Ureter (tissue), 1 donor: ENCODE measurements around the gene SREK1. TPM values are rescaled to one million over a fixed set of nuclear protein-coding genes. Genes with fewer than 3 reads are reported as not detected.
"Not testable (repeated sequence)": the region's sequence is repeated elsewhere in the genome, so short reads cannot be mapped to it uniquely, and the experiment has no call there.

Source experiments
- DNase-seq: peaks from one replicate; pipeline ENCODE4 v3.0.0-alpha.2; 2020; ENCODE audit warnings: low spot score
- total RNA-seq: library from RNA; stranded (reverse); gene quantifications from one replicate; pipeline ENCODE4 v1.2.4, GENCODE V29; 2023
- donor health status: DM: yes; HTN: yes; CAD: no.

Gene SREK1
- total RNA-seq = 98.0 TPM

DNA sequence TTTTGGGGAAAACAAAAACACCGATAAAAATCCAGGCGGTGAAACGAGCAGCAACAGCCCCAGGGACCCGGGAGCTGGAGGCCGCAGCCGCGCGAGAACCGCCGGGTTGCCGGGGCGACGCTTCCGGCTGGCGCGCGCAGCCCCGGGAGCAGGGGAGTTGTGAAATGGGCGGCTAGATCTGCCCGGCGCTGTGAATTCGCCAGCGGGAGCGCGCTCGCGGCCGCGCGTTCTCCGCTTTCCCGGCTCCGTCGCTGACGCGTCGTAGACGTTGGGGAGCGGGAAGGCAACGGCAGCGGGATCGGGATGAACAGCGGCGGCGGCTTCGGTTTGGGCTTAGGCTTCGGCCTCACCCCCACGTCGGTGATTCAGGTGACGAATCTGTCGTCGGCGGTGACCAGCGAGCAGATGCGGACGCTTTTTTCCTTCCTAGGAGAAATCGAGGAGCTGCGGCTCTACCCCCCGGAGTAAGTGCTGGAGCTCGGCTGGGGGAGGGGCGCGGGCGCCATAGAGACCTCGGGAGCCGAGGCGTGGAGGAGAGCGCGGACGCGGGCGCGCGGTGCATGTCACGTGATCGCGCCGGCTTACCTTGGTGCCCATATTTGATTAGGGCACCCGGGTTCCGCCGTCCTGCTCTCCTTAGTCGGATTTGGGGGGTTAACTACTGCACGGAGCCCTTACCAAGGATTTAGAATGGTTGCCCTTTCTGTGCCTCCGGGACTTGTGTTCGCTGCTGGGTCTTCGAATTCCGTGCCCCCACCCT is at the start of gene SREK1:
SREK1 (plus strand) TSS at position 227 of the 760 bp plus-strand sequence; CDS start at position 304, 77 bp downstream.
- DNase-seq = peak; percentile 94

- DNase-seq = no peak
Measured at GRCh38 chr5:66100851-66101250, 43.2 kb upstream of the SREK1 start.

GRCh38 chr5:66113160-66113559 is 30.9 kb upstream of the SREK1 start:
- no peak for DNase-seq

DNA sequence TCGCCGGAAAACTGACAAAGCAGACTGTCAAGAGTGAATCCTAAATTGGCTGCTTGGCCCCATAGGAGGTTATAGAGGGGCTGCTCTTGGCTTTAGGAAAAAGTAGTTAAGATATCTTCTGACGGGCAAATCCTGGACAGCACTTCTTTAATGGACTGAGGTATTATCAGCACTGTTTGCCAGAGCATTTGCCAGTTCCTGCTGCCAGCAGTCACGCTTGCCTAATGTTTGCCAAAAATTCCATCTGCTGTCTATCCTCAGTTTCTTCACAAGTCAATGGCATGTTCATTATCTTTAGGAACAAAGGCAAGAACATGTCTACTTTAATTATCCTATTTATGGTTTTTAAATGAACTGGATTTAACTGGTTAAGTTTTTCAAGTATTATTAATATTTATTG is 25.8 kb upstream of the SREK1 start:
- no peak for DNase-seq

DNA sequence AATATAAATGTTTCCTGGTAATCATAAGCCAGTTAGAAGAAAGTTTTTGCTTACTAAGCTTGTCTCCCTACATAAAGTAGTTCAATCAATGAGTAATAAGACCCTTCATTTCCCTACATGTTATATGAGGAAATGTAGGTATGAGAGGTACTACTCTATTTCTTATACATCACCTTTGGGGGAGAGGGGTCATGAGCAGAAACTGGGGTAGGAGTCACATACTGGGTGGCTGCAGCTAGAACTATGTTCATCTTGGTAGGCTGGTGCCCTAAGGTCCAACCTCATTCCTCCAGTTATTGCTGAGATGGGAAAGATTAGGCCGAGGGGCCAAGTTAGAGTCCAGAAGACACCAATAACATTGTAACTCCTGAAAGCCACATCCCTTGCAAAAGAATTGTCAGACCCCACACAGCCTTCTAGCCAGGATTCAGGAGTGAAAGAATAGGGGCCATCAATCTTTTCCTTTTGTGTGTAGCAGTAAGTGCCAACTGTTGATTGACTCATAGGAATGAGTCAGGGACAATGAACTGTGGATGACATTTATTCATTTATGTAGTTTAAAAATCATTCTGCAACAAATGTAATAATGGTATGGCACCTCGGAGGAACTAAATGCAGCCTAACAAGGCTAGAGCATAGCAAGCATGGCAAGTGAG is 21.6 kb upstream of the SREK1 start:
- no peak for DNase-seq

DNA sequence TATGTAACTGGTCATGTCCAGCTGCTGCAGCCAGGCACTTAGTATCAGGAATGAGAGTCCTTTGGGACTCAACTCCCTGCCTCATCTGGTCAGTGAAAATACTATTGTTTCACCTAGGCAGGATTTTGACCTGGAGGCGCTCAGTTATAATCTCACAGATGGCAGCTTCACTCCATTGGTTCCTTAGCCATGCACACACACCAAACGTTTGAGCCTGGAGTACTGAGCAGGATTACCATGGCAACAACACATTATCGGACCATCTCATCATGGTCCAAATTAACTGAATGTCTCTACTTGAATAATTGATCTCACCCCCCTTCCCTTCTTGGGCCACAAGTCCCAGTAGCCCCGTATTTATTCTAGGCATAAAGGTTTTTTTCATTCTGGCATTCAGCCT is 15.0 kb upstream of the SREK1 start:
- DNase-seq = no peak

- DNase-seq = no peak
Measured at GRCh38 chr5:66130493-66130892, 13.6 kb upstream of the SREK1 start.

DNA sequence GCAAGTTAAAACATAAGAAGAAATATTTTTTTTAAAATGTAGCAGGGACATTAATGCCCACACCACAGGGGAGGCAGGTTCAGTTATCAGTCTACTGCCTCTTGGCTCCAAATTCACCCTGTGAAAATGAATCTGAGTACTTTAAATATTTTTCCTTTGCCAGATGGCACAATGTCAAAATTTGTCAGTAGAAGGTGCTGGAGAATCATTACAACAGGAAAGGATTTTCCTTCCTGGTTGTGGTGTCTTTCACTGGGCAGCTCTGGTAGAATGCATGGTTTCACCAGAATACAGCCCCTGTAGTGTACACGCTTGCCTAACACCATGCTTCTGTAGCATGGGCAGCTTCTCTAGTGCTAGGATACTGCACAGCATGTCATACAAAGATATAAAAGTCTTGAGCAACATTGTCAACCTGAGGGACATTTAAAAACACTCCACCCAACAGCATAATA is 9.7 kb upstream of the SREK1 start:
- no peak for DNase-seq

DNA sequence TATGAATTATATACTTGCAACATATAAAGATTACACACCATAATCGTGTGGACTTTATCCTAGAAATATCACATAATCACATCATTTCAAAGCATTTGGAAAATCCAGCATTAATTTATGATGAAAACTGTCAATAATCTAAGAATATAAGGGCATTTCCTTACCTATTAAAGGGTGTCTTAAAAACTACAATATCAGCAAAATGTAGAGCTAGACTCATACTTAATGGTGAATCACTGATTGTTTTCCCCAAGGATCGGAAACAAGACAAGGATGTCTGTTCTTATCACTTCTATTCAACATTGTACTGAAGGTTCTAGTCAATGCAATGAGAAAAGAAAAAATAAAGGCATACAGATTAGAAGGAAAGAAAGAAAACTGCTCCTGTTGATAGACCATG is 8.0 kb upstream of the SREK1 start:
- no peak for DNase-seq

DNA sequence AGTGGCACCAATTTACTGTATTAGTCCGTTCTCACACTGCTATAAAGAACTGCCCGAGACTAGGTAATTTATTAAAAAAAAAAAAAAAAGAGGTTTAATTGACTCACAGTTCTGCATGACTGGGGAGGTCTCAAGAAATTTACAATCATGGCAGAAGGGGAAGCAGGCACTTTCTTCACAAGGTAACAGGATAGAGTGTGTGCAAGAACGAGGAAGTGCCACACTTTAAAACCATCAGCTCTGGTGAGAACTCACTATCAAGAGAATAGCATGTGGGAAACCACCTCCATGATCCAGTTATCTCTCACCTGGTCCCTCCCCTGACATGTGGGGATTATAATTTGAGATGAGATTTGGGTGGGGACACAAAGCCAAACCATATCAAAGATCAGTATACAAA is 7.2 kb upstream of the SREK1 start:
- not testable (repeated sequence) for DNase-seq

- DNase-seq = no peak
Measured at GRCh38 chr5:66138637-66139317, 5.3 kb upstream of the SREK1 start.

DNA sequence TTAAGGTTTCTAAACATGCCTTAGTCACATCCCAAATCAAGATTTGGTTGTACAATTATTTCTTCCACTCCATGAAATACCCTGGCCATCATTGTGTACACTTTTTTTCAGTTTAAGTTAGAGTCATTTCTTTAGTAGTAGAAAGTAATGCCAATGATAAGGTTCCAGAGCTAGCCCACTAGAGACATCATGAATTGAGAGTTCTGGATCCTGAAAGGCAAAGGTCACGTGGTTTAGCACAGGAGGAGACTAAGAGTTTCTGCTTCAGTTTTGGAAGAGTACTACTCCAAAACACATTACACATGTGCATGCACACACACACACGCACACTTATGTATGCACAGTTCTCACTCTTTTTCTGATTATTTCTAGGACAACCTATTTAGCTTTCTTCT is 4.8 kb upstream of the SREK1 start:
- DNase-seq = no peak

- DNase-seq = no peak
Measured at GRCh38 chr5:66142417-66142816, 1.7 kb upstream of the SREK1 start.

GRCh38 chr5:66143473-66144073 is 527 bp upstream of the SREK1 start:
- DNase-seq = no peak

DNA sequence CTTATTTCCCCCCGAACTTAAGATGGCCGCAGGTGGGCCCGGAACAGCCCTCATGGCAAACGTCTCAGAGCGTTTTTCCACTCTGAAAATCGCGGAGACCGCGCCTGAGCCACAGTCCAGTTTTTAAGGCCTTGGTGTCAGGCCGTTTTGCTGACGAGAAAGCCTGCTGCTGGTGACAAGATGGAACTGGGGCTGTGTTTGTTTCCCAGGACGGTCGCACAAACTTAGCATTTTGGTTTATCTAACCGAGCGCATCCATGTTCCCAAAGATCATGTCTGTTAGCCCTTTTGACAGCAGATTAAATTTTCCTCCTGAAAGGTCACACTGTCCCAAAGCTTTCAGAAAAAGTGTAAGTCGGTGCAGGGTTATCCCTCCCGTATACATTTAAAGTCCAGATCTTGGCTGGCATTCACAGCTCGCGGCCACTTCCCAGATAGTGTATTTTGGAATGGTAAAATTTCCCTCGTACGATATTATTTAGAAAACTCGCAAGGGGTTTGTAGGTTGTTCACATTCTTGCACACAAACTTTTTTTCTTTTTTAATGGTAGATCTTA is 812 bp downstream of the SREK1 start:
- no peak for DNase-seq

DNA sequence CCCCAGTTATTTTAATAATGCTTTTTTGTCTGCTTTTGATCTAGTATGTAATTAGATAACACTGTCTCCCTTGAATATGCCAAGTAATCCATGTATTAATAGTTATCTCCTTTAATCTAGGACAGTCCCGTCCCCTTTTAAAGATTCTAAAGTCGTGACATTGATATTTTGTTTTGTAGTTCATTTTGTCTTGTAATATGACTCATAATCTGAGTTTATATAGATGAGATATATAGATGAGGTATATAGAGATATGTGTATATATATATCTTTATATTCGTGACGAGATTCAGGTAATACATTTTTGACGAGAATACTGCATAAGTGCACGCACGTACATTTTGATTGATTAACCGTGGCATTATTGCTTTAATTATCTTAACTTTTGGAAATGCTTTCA is 1.6 kb downstream of the SREK1 start:
- no peak for DNase-seq

GRCh38 chr5:66149950-66150349 is 5.8 kb downstream of the SREK1 start:
- no peak for DNase-seq

DNA sequence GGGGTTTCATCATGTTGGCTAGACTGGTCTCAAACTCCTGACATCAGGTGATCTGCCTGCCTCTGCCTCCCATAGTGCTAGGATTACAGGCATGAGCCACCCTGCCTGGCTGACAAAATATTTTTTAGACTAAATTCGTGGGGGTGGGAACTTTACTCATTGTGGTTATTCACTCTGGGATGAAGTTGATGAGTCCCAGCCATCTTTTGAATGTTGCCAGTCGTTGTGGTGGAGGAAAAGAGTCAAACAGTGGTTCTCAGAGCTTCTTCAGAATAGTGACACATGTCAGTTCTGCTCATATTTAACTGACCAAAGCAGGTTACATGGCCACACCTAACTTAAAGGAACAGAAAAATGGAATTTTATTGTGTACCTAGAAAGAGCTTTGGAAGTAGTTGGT is 6.9 kb downstream of the SREK1 start:
- no peak for DNase-seq

- no peak for DNase-seq
Measured at GRCh38 chr5:66151491-66151890, 7.4 kb downstream of the SREK1 start.

GRCh38 chr5:66157046-66157445 is 12.9 kb downstream of the SREK1 start:
- DNase-seq = no peak

DNA sequence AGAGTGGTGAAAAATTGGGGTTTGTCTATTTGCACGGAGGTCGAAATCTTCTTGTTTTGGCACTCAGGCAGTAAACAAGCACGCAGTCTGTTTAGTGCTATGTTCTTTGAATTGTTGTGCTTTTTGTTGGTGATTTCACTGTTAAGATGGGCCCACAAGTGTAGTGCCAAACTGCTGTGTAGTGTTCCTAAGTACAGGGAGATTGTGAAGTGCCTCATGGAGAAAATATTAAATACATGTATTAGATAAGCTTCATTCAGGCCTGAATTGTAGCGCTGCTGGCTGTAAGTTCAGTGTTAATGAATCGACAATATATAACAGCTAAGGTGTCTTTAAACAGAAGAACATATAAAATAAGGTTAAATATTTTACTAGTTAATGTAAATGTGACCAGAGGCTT is 17.3 kb downstream of the SREK1 start:
- no peak for DNase-seq
